ENCODE results near the gene ZNF436. TPM values are rescaled to one million over a fixed set of nuclear protein-coding genes. Genes with fewer than 3 reads are reported as not detected.

ZNF436 gene
- total and polyA plus RNA-seq, 2 experiments from 2014 or later, result 0.23 to 1.0 TPM

GRCh38 chr1:23325393-23325792 is 44.2 kb downstream of the ZNF436 start:
- H3K36me3 Mint-ChIP-seq (ENCODE audit: low read depth), result peaks cover 65% of the 10 kb centered on the region
- Histone ChIP-seq H3F3A (replicated peaks; ENCODE audit: low read depth) (peaks cover 7% of the 10 kb centered on the region; the same call in 1 of the 2 replicates), H3K4me2 (no peak overlapping the region), H3K36me3 (ENCODE audit: insufficient read depth) (peaks cover 68% of the 10 kb centered on the region), H3K9me2 (ENCODE audit: insufficient read depth) (no peaks in the 10 kb centered on the region), H3K27me3 (ENCODE audit: insufficient read depth) (no peaks in the 10 kb centered on the region), H3K79me2 (replicated peaks; ENCODE audit: insufficient read depth) (peaks cover 80% of the 10 kb centered on the region), H3K27ac (ENCODE audit: low read depth) (no peak overlapping the region), H2AFZ (no peak overlapping the region), H3K4me3 (no peak overlapping the region), H4K20me1 (replicated peaks; ENCODE audit: insufficient read depth) (peaks cover 62% of the 10 kb centered on the region), H3K4me1 (ENCODE audit: insufficient read depth) (no peaks in the 10 kb centered on the region)
- H3K9me3 Mint-ChIP-seq, result no peaks in the 10 kb centered on the region
- no peaks in the 10 kb centered on the region for H3K27me3 Mint-ChIP-seq (ENCODE audit: insufficient read depth, low read depth, poor library complexity)
- TF ChIP-seq POLR2AphosphoS5 (IDR thresholded peaks at IDR 0.05; ENCODE audit: low read depth) (no peak), EZH2 (IDR thresholded peaks at IDR 0.05; ENCODE audit: low read depth, unreplicated experiment) (no peak), NANOG (IDR thresholded peaks at IDR 0.05; ENCODE audit: borderline replicate concordance) (no peak), ZNF331 (CRISPR knock-in tag; IDR thresholded peaks at IDR 0.05; ENCODE audit: low read depth) (no peak), JUNB (IDR thresholded peaks at IDR 0.05; ENCODE audit: unreplicated experiment) (no peak), STAT1 (IDR thresholded peaks at IDR 0.05; ENCODE audit: unreplicated experiment) (no peak), CREB1 (CRISPR knock-in tag; IDR thresholded peaks at IDR 0.05; ENCODE audit: low read depth) (no peak), ZNF462 (CRISPR knock-in tag; IDR thresholded peaks at IDR 0.05) (no peak), ZNF114 (CRISPR knock-in tag; IDR thresholded peaks at IDR 0.05) (no peak), EZH2phosphoT487 (IDR thresholded peaks at IDR 0.05; ENCODE audit: unreplicated experiment) (no peak), REST (IDR thresholded peaks at IDR 0.05; ENCODE audit: unreplicated experiment) (no peak), CTCF (conservative IDR thresholded peaks at IDR 0.05; ENCODE audit: low read depth in 2 of 2) (no peak), ETS1 (IDR thresholded peaks at IDR 0.05) (no peak)
- ATAC-seq (no peak), DNase-seq (ENCODE audit: low spot score) (no peak)
- no peak overlapping the region for H3K27ac Mint-ChIP-seq
- H3K4me3 Mint-ChIP-seq, result no peak overlapping the region
- no peaks in the 10 kb centered on the region for H3K4me1 Mint-ChIP-seq

Data from GM23338 (cell line).